HG03064 (cell line): ENCODE measurements around the gene VEZT.

Source experiments
- ATAC-seq: cut with Tn5 transposase; IDR thresholded peaks from one replicate; pipeline ENCODE4 v1.9.1; 2021; ENCODE audit warnings: low read depth; ENCODE audit not compliant: unreplicated experiment

Gene VEZT

DNA sequence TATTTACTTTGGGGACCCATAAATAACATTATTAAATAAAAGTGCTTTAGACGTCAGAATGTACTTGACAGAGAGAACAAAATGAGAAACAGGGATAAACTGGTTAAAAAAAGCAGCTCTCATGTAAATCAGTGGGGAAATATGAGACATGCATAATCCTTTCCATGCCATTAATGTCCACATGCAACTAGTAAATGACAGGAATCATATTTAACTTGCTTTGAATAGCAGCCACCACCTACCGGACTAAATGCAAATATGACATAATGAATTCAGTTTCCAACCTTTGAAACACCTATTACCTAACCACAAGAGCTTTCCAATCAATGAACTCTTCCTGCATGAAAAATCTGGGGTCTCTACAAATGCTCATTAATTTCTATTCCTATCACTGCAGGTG lies 20.0 kb upstream of the VEZT start:
- no peak for ATAC-seq

DNA sequence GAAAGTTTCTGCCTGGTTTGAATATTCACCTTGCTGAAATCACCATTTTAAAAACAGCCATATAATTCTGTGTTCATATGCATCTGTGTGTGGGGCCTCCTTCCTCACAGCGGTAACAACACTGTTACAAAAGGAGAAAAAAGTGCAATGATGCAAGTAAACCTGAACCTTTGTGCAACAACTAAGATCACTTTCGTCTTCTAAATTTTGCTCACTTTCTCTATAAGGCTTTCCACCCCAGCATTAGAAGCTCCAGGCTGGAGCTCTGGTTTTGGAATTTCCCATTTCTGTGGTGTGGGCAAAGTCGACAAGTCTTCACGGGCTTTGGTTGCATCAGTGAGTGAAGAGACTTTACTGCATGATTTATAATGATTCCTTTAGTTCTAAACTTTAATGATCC lies 18.7 kb upstream of the VEZT start:
- no peak for ATAC-seq

DNA sequence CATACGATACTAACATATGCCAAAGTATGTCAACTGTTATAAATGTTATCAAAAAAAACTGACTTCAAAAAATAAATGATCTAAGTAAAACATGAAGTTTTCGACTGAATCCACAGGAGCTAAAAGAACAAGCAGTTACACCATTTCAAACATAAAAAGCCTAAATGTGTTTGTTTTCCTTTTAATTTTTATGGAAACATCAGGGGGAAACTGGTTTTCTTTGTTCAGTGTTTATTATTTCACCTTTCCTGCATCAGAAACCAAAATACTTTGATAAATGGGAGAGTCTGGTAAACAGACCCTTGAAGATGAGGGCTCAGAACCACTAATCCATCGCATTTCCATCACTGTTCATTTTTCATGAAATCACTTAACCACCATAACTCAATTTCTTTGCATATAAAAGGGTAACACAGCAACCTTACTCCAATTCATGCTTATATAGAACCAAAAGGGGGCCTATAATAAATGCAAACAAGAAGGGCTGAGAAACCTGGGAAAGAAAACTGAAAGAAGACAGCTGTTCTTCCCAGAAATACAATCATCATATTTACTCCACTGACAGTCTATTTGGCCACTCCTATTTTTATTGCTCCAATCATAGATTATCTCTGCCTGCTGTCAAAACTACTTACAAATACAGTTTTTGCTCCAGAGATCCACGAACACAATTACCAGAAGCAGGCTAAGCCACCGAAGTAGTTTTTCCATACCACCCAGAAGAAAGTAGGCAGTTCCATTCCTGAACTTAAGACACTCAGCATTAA lies 17.3 kb upstream of the VEZT start:
- no peak for ATAC-seq

DNA sequence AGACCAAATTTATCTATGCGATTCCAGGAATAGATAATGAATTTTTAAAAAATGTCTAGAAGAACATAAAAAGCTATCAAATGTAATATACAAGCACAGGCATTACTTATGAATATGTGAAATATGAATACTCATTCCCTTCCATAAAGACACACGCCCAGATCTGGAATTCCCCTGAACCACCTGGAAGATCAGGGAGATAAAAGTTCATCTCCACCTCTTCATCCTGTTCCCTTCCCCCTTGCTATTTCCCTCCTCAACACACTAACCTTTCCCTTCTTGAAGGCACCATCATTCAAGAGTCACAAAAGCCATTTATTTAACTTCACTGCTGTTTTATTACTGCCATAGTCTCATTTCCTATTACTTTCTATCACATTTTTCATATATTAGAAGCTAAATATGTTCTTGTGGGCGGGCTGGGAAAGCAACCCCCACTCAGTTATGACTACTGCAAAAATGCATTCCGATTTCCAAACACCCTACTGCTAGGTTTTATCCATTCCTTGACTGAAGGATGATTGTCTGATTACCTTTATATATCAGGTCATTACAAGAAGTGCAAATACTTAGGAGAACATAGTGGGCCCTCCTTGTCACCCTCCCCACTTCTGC lies 16.4 kb upstream of the VEZT start:
- ATAC-seq, result no peak

DNA sequence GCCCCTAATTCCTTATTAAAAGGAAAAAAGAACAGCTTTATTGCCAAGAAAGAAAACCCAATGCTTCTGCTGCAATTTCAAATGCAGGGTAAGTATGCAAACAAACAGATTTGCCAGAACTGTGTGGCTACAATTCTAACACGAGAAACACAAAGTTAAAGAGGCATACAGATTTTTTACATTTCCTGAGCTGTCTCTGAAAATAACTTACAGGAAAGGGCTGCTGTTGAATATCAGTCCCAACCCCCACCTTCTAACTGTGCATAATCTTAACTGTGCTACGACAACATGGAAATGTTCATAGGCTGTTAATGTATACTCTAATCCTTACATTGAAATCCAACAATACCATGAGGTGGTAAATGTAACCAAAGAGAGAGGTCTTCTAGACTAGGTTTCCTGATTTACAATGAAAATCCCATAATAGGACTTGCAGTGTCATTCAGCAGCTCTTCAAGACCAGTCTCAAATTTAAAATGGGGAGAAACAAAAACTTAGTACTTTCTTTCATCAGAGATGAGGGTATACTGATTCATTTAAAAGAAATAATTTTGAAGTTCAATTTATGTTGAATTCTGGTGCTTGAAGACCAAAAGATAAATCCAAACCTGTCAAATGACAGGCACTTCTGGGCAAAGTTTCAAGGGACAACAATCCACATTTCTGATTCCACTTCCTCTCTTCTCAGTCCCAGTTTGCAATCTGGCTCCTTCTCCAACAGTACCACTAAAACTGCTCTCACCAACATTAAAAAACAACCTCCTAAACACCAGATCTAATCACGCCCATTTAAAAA lies 14.7 kb upstream of the VEZT start:
- no peak for ATAC-seq

DNA sequence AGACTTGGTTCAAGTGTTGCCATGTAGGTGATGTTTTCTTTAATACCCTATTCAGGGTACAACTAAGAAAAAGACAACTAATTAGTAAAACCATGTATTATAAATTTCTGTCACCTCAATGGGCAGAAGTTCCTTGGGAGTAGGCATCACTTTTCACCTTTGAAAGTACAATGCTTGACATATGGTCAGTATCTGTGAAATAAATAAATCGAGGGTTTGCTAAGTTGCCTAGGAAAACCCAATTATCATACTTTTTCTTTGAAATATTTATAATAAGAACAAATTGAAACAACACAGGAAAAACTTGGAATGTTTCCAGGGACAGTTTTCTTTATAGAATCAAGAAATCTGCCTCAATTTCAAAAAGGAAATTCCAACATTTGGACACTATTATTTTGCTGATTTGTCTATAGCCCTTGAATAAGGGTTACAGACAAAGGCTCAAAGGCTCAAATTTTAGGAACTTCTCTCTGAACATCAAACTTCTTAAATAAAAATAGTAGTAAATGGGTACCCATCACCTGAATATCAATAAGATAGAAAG lies 14.0 kb upstream of the VEZT start:
- no peak for ATAC-seq

DNA sequence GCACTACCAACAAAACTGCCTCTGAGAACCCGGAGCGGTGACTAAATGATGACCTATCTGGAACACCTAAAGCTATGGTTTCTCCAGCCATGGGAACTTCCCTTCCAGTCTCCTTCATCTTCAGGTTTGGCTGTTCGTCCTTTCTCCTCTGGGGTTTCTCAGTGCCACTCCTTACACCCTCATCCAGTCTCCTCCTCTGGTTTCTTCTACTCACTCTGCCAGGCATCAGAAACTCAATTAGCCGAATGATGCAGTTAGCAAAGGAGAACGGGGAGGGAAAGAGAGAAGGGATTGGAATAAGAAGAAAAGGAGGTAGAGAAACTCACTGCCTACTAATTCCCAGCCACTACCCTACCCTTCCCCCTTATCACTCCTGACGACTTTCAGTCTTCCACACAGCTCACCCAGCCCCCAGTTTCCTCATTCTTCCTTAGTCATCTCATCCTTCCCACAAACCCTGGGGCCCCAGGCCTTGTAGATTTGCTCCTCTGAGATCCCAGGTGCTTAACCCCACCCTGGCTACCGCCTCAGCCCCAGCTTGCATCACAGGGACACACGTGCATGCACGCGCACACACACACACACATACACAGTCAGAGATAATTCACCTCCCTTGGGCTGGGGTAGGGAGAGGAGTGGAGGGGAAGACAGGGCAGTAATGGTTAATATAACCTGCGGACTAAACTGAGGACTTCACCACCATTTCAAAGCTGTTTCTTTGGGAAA lies 13.3 kb upstream of the VEZT start:
- no peak for ATAC-seq

DNA sequence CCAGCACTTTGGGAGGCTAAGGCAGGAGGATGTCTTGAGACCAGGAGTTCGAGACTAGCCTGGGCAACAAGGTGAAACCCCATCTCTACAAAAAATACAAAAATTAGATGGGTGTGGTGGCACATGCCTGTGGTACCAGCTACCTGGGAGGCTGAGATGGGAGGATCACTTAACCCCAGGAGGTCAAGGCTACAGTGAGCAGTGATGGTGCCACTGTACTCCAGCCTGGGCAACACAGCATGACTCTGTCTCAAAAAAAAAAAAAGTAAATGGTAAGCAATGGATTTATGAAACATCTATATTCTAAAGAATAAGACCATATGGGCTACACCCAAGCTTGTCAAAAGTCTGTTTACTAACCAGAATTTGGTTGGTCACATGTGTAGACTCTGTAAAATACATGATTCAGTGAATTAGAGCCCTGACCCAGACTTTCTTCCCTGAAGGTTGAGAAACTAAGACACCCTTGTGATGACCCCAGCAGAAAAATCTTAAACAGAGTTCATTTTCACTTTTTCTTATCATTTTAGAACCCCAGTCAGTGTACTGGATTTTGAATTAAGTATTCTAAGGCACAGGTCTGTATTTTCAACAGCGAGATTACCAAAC lies 12.5 kb upstream of the VEZT start:
- no peak for ATAC-seq

DNA sequence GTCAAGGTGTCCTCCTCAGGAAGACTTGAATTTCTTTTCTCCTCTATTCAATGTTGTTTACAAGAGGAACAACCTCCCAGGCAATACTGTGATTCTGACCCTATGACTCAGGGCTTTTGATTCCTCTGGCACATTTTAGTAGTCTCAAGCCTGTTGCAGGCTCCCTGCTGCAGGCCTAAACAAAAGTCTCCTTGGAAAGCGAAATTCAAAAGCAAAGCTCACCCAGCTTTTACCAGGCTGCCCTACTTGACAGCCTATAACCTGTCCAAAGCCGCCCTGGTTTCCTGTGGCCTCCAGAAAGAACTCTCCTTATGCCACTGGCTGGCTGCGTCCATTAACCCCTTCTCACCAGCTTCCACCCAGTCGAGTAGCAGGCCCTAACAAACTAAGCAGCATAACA lies 11.9 kb upstream of the VEZT start:
- no peak for ATAC-seq

DNA sequence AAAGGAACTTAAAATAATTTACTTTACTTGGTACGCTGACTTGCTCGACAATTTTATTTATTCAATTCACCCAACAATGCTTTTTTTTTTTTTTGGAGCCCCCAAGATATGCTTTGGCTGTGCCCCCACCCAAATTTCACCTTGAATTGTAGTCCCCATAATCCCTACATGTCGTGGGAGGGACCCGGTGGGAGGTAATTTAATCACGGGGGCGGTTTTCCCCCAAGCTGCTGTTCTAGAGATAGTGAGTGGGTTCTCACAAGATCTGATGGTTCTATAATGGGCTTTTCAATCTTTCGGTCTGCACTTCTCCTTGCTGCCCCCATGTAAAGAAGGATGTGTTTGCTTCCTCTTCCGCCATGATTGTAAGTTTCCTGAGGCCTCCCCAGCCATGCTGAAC lies 10.7 kb upstream of the VEZT start:
- ATAC-seq, result no peak

DNA sequence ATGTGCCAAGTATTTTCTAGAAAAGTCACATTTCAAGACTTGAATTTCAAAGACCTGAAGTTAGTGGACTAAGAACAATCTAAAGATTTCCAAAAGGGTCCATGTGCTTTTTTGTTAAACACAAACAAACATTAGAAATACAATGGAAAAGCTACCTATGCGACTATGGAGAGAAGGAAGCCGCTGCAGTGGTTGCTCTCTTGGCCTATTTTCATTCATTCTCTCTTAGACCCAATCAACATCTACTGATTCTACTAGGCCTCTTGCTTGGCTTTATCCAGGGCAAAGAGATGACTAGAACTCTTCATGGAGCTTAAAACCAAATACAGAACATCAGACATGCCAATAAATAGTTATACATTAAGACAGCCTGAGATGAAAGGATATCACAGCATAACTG lies 10.2 kb upstream of the VEZT start:
- ATAC-seq, result no peak

DNA sequence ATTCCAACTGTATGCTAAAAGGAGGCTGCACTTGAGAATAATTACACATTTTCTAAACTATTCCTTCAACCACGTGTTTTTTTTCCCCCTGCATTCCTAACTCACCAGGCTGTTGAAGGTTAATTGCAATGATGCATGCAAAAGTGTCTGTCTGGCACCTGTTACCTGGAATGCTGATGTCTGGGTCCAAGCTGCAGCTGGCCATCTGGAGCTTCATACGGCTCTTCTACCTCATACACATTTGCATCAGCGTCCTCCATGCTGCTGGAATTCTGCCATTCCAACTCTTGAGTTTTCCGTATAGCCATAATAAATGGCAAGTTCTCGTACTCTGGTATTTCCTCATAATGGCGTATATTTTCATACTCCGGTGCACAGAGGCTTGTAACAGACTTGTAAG lies 8.9 kb upstream of the VEZT start:
- no peak for ATAC-seq

DNA sequence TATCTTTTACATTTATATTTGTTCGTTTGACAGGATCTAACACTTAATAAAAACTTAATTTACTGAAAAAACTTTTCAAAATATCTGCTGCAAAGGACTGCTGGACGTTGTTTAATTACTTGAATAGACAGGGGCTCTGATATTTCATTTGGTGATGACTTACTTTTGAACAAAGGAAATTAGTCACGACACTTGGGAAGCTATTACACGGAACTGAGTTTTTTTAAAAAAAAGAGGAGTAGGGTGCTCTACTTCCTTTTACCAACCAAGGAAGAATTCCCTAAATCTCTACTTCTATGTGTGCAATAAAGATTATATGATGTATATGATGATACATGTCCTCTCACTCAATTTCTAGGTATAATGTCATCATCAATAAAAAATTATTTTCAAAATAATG lies 5.0 kb upstream of the VEZT start:
- ATAC-seq, result no peak

DNA sequence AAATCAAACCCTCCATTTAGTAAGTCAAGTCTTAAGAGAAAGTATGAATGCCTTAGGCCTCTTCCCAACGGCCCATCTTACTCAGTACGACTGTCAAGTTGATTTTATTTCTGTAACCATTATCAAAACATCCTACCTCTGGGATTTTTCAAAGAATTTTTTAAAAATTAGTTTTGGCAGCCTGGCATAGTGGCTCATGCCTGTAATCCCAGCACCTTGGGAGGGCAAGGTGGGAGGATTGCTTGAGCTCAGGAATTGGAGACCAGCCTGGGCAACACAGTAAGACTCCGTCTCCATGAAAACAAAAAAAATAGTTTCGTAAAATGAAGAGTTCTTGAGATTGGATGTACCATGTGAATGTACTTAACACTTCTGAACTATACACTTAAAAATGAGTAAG lies 4.5 kb upstream of the VEZT start:
- no peak for ATAC-seq

DNA sequence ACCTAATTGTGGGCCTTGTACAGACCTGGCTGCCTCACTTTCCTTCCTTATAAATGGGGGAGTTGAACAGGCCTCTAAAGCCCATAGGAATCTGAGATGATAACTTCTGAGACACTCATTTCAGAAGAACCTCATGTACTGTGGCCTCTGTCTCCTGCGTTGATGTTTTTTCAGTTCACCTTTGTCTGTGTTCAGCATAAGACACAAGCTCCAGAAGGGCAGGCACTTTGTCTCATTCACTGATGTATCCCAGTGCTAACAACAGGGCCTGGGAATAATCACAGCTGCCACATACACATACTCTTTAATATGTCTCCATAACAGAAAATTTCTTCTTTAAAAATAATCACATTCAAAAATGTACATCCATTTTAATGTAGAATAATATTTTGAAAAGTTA lies 3.7 kb upstream of the VEZT start:
- ATAC-seq, result no peak

DNA sequence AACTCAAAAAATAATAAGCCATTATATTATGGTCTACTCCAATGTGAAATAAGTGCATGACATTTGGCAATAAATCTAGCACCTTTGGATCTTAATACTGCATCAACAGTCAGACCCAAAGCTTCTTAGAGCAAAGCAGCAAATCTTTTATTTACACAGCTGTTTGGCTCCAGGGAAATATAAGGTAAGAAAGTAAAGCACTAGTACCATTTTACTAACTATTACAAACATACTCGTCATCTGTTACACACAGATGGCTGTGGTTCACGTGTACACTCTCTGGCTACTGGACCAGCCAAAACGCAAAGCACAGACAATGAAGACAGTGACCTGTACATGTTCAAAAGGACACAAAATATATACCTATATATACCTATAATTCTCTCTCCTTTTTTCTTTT lies 3.1 kb upstream of the VEZT start:
- no peak for ATAC-seq

DNA sequence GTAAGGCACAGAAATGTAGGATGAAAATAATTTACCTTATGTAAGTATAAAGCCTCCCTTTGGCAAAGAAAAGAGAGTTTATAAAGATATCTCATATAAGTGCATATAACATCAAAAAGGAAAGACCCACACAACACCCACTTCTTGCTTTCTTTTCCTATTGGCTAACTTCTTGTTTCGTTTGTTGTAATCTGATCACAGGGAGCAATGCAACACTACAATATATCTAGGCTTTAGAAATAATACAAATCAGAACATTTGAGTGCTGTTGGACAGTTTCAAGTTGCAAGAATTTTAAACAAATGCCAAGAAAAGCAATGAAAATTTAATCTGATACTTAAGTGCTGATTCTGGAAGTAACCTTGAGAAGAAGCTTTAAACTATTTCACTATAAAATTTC lies 1.7 kb upstream of the VEZT start:
- no peak for ATAC-seq

DNA sequence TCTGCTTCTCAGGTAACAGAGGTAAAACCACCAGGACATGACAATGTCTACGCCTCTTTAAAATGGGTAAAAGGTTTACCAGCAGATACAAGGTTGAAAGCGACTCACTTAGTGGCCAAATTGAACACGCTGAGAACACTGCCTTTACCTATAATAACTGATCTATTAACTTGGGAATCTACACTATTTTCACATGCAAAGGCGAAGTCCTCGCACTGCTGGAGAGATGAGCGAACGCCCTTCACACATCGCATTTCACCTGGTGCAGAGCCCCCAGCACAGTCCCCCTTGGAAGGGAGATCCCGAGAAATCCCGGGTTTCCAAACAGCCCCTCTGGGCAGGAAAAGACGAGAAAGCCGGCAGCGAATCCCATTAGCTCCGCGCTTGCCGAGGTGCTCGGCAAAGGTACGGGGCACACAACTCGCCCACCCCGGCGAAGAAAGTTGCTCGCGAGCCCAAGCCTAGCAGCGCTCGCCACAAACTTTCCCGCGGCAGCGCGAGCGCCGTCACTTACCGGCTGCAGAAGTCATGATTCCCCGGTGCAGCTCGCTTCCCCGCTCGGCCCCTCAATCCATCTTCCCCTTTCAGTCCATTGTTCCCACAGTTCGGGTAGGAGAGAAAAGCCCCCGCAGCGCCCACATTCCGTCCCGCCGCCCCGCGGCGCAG lies 763 bp upstream of the VEZT start:
- peak; percentile 17 for ATAC-seq

DNA sequence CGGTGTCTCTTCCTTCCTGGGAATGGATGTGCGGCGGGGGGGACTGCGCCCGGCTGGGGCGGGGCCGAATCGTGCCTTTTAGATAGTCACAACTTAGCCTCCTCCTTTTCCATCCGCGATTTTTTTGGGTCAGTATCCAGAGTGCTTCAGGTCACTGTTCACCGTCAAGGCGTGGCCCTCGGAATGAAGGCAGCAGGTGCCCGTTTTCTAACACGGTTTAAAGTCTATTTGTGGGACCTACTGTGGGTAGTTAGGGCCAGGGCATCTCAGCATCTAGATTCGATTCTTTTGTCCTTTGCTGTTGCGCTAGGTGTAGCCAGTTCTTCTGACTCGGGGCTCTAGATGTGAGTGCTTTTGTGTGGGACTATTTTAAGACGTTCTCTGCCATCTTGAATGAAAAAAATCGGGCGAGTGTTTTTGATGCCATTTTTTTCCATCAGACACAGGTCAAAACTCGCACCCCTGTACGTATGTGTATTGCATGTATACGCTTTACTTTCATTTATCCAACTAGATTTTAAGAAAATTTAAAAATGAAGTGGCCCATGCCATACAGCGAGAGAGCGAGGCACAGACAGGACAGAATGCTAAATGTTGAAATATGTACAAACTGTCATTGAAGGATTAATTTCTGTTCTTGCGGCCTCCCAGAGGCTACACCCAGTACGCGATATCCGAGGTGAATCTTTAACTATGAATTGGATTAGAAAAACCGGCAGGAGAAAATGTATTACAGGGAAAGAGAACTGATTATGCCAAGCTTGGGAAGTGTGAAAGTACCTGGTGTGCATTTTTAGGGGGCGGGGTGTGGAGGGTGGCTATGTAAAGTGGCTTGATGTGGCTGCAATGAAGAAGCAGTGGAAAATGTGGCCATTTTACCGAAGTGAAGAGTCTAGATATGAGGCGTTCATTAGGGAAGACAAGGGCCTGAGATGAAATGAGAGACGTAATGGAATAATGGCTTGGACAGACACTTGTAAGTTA lies 835 bp downstream of the VEZT start:
- ATAC-seq, result no peak
